K562 treated with DMSO at 1 percent for 4 hours (cell line): ENCODE measurements around the gene TRABD. TPM values are rescaled to one million over a fixed set of nuclear protein-coding genes. Genes with fewer than 3 reads are reported as not detected.

Source experiments
- total RNA-seq: library from RNA; unstranded; fragments of 300-600 nt; gene quantifications from 2 replicates; pipeline ENCODE4 v1.2.3, GENCODE V29; 2022; ENCODE audit not compliant: insufficient read depth

TRABD gene, protein sequence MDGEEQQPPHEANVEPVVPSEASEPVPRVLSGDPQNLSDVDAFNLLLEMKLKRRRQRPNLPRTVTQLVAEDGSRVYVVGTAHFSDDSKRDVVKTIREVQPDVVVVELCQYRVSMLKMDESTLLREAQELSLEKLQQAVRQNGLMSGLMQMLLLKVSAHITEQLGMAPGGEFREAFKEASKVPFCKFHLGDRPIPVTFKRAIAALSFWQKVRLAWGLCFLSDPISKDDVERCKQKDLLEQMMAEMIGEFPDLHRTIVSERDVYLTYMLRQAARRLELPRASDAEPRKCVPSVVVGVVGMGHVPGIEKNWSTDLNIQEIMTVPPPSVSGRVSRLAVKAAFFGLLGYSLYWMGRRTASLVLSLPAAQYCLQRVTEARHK
- total RNA-seq: 54.3 and 67.9 TPM in 2 replicates

DNA sequence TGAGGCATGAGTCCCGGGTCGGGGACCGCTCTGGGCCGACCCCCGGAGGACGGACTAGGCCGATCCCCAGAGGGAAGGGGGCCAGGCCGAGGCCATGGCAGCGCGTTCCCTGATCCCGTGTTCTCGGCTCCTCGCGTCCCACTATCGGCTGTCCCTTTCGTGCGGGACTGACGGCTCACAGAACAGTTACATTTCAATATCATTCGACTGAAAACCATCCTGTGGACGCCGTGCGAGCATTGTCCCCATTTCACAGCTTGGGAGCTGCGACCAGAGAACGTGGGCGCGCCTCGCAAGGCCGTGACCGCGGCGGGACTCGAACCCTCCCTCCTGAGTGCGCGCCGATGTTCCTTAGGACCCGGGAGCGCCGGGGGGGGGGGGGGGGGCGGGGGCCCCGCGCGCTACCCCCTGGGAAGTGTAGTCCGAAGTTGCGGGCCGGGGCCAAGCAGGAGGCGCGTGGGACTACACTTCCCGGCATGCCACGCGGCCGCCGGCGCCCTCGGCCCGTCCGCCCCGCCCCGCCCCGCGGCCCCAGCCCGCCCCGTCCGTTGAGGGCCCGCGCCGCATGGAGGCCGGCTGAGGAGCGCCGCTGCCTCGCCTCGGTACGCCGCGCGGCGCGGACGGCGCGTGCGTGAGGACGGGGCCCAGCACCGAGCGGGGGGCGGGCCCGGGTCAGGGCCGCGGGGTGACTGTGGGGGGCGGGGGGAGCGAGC, at the start of gene TRABD:
Gene TRABD (plus strand): TSS at position 539 of the 713 bp plus-strand sequence. CDS start 7,148 bp downstream, outside the sequence.

DNA sequence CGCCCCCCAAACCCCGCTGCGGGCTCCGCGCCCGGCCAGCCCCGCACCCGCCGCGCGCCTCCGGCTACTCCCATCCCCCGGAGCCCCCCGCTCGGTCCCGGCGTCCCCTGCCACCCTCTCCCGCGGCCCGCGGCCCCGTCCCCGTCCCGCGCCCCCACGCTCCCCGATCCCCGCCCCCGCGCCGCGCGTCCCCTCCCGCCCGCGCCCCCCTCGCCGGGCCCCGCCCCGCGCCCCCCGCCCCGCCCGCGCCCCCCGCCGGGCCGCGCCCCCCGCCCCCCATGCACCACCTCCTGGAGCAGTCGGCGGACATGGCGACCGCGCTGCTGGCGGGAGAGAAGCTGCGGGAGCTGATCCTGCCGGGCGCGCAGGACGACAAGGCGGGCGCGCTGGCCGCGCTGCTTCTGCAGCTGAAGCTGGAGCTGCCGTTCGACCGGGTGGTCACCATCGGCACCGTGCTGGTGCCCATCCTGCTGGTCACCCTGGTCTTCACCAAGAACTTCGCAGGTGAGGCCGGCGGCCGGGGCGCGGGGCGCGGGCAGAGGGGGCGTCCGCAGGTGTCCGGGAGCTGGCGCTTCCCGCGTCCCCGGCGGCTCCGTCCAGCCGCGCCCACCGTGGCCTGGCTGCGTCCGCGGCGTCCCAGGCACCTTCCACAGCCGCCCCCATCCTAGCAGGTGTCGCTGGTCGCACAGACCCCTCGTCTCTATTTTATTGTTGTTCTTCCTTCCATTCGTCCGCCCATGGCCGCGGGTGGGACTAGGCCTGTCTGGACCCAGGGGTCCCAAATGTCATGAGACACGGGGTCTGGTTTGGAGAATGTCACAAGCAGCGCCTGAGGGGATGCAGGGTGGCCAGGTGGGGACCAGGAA, 15.0 kb upstream of the TRABD start, which contains the start of gene PANX2:
Gene PANX2 (plus strand): TSS at position 279 of the 866 bp plus-strand sequence. CDS start 0 bp downstream, at position 279.

DNA sequence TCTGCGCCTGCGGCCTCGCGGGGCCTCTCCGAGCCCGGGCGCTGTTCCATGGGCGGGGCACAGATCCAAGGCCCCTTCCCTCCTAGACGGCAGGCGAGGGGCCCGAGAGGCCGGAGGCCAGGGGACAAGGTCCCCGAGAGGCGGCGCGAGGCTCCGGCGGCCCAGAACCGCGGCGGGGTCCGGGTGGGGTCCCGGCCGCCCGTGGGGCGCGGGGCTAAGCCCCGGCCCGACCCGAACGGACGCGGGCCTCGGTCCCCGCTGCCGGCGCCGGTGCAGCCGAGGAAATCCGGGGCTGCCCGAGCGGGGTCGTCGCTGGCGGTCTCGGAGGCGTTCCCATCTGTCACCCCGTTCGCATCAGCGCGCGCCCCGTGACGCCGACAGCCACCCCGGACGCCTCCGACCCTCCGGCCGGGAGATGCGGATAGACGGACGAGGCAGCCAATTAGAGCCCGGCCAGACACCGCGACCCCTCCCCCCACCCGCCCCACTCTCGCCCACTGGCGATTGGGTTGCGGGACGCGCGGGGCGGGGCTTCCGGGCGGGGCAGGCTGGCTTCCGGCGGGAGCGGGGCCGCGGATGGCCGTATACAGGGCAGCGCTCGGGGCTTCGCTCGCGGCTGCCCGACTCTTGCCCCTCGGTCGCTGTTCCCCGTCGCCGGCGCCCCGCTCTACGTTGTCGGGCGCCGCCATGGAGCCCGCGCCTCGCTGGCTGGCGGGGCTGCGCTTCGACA, 14.9 kb downstream of the TRABD start, which contains the start of gene SELENOO:
Gene SELENOO (plus strand): TSS at position 551 of the 730 bp plus-strand sequence. CDS start 26 bp downstream, at position 577.

DNA sequence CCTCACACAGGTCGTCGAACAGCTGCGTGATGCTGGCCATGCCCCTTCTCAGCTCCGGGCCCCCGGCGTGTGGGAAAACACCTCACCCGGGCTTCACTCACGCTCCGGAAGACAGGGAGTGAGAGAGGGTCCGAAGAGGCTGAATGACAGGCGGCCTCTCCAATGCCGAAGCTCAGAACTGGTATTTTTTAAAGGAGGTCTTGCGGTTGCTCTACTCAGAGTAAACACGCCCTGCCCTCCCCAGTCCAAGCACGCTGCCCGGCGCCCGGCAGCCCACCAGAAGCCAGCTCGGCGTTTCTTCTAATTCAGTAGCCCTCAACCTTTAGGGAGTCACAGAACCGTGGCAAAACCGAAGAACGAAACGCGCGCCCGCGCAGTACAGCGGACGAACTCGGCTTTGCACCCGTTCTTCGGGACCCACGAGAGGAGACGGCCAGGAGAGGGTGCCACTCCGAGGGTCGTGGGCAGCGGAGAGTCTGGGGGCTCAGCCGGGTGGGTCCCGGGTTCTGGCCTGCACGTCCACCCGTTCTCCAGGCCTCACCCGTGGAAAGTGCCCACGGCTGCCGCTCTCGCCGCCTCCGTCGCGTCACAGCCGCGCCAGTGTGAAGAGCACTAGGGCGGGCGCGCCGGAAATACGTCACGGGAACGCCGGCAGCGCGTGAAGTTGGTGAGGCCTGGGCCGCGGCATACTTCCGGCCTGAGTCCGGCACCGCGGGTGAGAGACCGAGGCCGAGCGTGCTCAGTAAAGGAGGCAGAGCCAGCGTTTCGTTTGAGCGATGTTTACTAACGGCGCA, 58.9 kb downstream of the TRABD start, which contains the start of gene TUBGCP6:
Gene TUBGCP6 (minus strand): TSS at position 604 of the 794 bp plus-strand sequence. CDS start 564 bp downstream, at position 40.

Other genes starting within 250 kb of the TRABD start
- gene PIM3, start 225.1 kb upstream of the TRABD start, total RNA-seq: 84.8 and 88.5 TPM in 2 replicates
- not detected in 2 replicates for gene IL17REL, start 173.1 kb upstream of the TRABD start, total RNA-seq
- not detected in 2 replicates for gene TTLL8, start 127.6 kb upstream of the TRABD start, total RNA-seq
- 1.5 and 5.6 TPM in 2 replicates for gene MLC1, start 100.5 kb upstream of the TRABD start, total RNA-seq
- 0.66 and 0.81 TPM in 2 replicates for gene MOV10L1, start 95.9 kb upstream of the TRABD start, total RNA-seq
- gene PANX2, start 15.2 kb upstream of the TRABD start, total RNA-seq: 24.4 and 28.0 TPM in 2 replicates
- gene SELENOO, start 15.1 kb downstream of the TRABD start, total RNA-seq: 19.9 and 32.2 TPM in 2 replicates
- gene TUBGCP6, start 59.1 kb downstream of the TRABD start, total RNA-seq: 11.9 and 16.1 TPM in 2 replicates
- gene HDAC10, start 65.4 kb downstream of the TRABD start, total RNA-seq: 25.1 and 29.2 TPM in 2 replicates
- 24.5 and 32.8 TPM in 2 replicates for gene MAPK12, start 75.8 kb downstream of the TRABD start, total RNA-seq
- gene MAPK11, start 84.5 kb downstream of the TRABD start, total RNA-seq: 7.2 and 11.4 TPM in 2 replicates
- gene PLXNB2, start 121.7 kb downstream of the TRABD start, total RNA-seq: 34.3 and 35.7 TPM in 2 replicates
- gene DENND6B, start 141.1 kb downstream of the TRABD start, total RNA-seq: 1.8 TPM in 2 replicates
- 42.2 and 49.8 TPM in 2 replicates for gene PPP6R2, start 157.4 kb downstream of the TRABD start, total RNA-seq